HepG2 (cell line): ENCODE data around the gene YY2. TPM values are rescaled to one million over a fixed set of nuclear protein-coding genes. Genes with fewer than 3 reads are reported as not detected.

ENCODE experiments used
- AGO2 ChIP-seq: fragments of 200-400 bp; formaldehyde crosslinking; optimal IDR thresholded peaks from 2 replicates; pipeline ENCODE3; 2017; ENCODE audit warnings: mild to moderate bottlenecking, low read depth, low read length, moderate library complexity
- CCAR2 ChIP-seq: fragments of 200-400 bp; formaldehyde crosslinking; optimal IDR thresholded peaks from 2 replicates; pipeline ENCODE3; 2018; ENCODE audit warnings: low read depth, mild to moderate bottlenecking, low read length, moderate library complexity
- CREB1 ChIP-seq, 2 experiments: fragments of 450-650 bp in 1 of 2; IDR thresholded peaks; 2 replicates each; pipeline ENCODE4 v1.6.1; 2016 to 2017; ENCODE audit warnings: control low read depth in 1 of 2, mild to moderate bottlenecking in 1 of 2, missing compliant biosample characterization in 1 of 2, missing genetic modification characterization in 1 of 2
- DRAP1 ChIP-seq: IDR thresholded peaks from 2 replicates; pipeline ENCODE4 v1.6.1; 2016; ENCODE audit warnings: missing genetic modification reagents, missing compliant biosample characterization
- HES4 ChIP-seq: sonication (generic); formaldehyde crosslinking; IDR thresholded peaks from 2 replicates; pipeline ENCODE4 v1.9.0; 2021; ENCODE audit warnings: mild to moderate bottlenecking, missing genetic modification reagents, borderline replicate concordance
- HNRNPUL1 ChIP-seq: fragments of 200-400 bp; formaldehyde crosslinking; IDR thresholded peaks from 2 replicates; pipeline ENCODE4 v1.6.1; 2017; ENCODE audit warnings: low read depth, mild to moderate bottlenecking, low read length, moderate library complexity
- IKZF5 ChIP-seq: IDR thresholded peaks from 2 replicates; pipeline ENCODE4 v1.6.1; 2018; ENCODE audit warnings: missing genetic modification reagents, mild to moderate bottlenecking, missing compliant biosample characterization
- PHF21A ChIP-seq: sonication (generic); formaldehyde crosslinking; IDR thresholded peaks from 2 replicates; pipeline ENCODE4 v1.5.0; 2020; ENCODE audit warnings: mild to moderate bottlenecking, missing genetic modification reagents
- PRPF4 ChIP-seq: fragments of 200-400 bp; formaldehyde crosslinking; IDR thresholded peaks from 2 replicates; pipeline ENCODE4 v1.6.1; 2016; ENCODE audit warnings: low read length, low read depth; ENCODE audit not compliant: poor library complexity, severe bottlenecking
- REST ChIP-seq, 2 experiments: IDR thresholded peaks; 2 replicates each; pipeline ENCODE4 v1.6.1; 2011 to 2012; ENCODE audit warnings: low read length in 2 of 2, borderline replicate concordance in 1 of 2, low read depth in 1 of 2, mild to moderate bottlenecking in 1 of 2, moderate library complexity in 1 of 2
- RFXAP ChIP-seq: sonication (generic); formaldehyde crosslinking; IDR thresholded peaks from 2 replicates; pipeline ENCODE4 v1.4.0; 2020; ENCODE audit warnings: missing genetic modification reagents, borderline replicate concordance
- RXRB ChIP-seq: IDR thresholded peaks from 2 replicates; pipeline ENCODE4 v1.6.1; 2016; ENCODE audit warnings: borderline replicate concordance, missing genetic modification reagents, missing compliant biosample characterization
- SIN3B ChIP-seq: fragments of 150-350 bp; IDR thresholded peaks from 2 replicates; pipeline ENCODE4 v1.6.1; 2014; ENCODE audit warnings: low read length
- SKI ChIP-seq: fragments of 450-650 bp; IDR thresholded peaks from one replicate; pipeline ENCODE4 v1.6.1; 2018; ENCODE audit warnings: mild to moderate bottlenecking; ENCODE audit not compliant: partially characterized antibody
- SMARCE1 ChIP-seq: fragments of 450-650 bp; IDR thresholded peaks from 2 replicates; pipeline ENCODE4 v1.6.1; 2017; ENCODE audit warnings: borderline replicate concordance
- SRSF9 ChIP-seq: fragments of 200-400 bp; formaldehyde crosslinking; IDR thresholded peaks from 2 replicates; pipeline ENCODE4 v1.6.1; 2018; ENCODE audit warnings: borderline replicate concordance, mild to moderate bottlenecking, low read depth, low read length; ENCODE audit not compliant: insufficient read depth, poor library complexity, severe bottlenecking
- ZFP90 ChIP-seq: sonication (generic); formaldehyde crosslinking; IDR thresholded peaks from 2 replicates; pipeline ENCODE4 v1.8.0; 2022; ENCODE audit warnings: missing genetic modification reagents, mild to moderate bottlenecking, inconsistent platforms, borderline replicate concordance
- ZNF18 ChIP-seq: sonication (generic); formaldehyde crosslinking; IDR thresholded peaks from 2 replicates; pipeline ENCODE4 v1.8.0; 2022; ENCODE audit warnings: mild to moderate bottlenecking, missing genetic modification reagents; ENCODE audit not compliant: insufficient replicate concordance
- ZNF564 ChIP-seq: sonication (generic); formaldehyde crosslinking; IDR thresholded peaks from 2 replicates; pipeline ENCODE4 v1.8.1; 2023; ENCODE audit warnings: mild to moderate bottlenecking, missing genetic modification reagents
- ZNF747 ChIP-seq: sonication (generic); formaldehyde crosslinking; IDR thresholded peaks from 2 replicates; pipeline ENCODE4 v1.8.1; 2023; ENCODE audit warnings: missing genetic modification reagents, mild to moderate bottlenecking, borderline replicate concordance
- ZNF775 ChIP-seq: sonication (generic); formaldehyde crosslinking; IDR thresholded peaks from 2 replicates; pipeline ENCODE4 v1.4.0; 2020; ENCODE audit warnings: missing genetic modification reagents, mild to moderate bottlenecking, moderate library complexity, borderline replicate concordance
- polyA plus RNA-seq, 8 experiments: library from polyadenylated mRNA; depleted of rRNA in 3 of 8; stranded (reverse) in 7 of 8; unstranded in 1 of 8; fragments of >200 nt; fragmentation: Illumina TruSeq in 4 of 8; extraction: Trizol in 4 of 8; gene quantifications; 2 replicates each; pipeline versions ENCODE4 v1.2.1 to v1.2.3, GENCODE V29; 2011 to 2016; ENCODE audit warnings: low read depth in 4 of 8, missing spikeins in 1 of 8, mixed read lengths in 1 of 8; ENCODE audit not compliant: insufficient read depth in 1 of 8
- total RNA-seq, 5 experiments: library from RNA; depleted of rRNA; stranded (reverse); fragments of >200 nt; fragmentation: Illumina TruSeq; extraction: Trizol; gene quantifications; 2 replicates each; pipeline ENCODE4 v1.2.3, GENCODE V29; 2016; ENCODE audit warnings: low read depth in 1 of 5

The YY2 gene
- total and polyA plus RNA-seq, 2 of the 13 experiments (the other 11 are each of a cell fraction or from before 2014, with no cell fraction given) = 0.34 to 0.44 TPM

- TF ChIP-seq ZNF775 (no peak), RFXAP (peak; percentile 63; the same call in 1 of the 2 replicates), ZFP90 (CRISPR knock-in tag) (no peak), REST (IDR thresholded peaks at IDR 0.05; ENCODE audit: borderline replicate concordance in 1 of 2, low read depth in 1 of 2, low read length in 2 of 2) (peak in 1 of 2 experiments; percentile 62; a peak in 1 of 4 replicates), PHF21A (peak; percentile 21; the same call in 1 of the 2 replicates), ZNF564 (CRISPR knock-in tag) (peak; percentile 75; the same call in 1 of the 2 replicates), HNRNPUL1 (no peak), SIN3B (peak; percentile 76; the same call in 1 of the 2 replicates), SMARCE1 (no peak), AGO2 (peak; percentile 71), SRSF9 (no peak), ZNF18 (CRISPR knock-in tag) (no peak), PRPF4 (no peak), HES4 (CRISPR knock-in tag) (no peak), ZNF747 (CRISPR knock-in tag) (peak; percentile 78), CREB1 (IDR thresholded peaks at IDR 0.05) (no peak), CREB1 (CRISPR knock-in tag; IDR thresholded peaks at IDR 0.05) (peak; percentile 9; the same call in 1 of the 2 replicates), SKI (peak; percentile 36), CCAR2 (no peak), RXRB (peak; percentile 52; the same call in 1 of the 2 replicates), DRAP1 (peak; percentile 90), IKZF5 (peak; percentile 87; the same call in 1 of the 2 replicates)
Observed at GRCh38 chrX:21839334-21840192, 16.2 kb upstream of the YY2 start, which contains the start of gene MBTPS2 (continued).
